Activated naive CD4-positive, alpha-beta T cell (primary cell): ENCODE measurements around the gene CISD3.

Source experiments
- DNase-seq, 4 experiments: peaks; one replicate each; lab custom pipeline; 2025; lab: John Stamatoyannopoulos, UW

Gene CISD3

DNA sequence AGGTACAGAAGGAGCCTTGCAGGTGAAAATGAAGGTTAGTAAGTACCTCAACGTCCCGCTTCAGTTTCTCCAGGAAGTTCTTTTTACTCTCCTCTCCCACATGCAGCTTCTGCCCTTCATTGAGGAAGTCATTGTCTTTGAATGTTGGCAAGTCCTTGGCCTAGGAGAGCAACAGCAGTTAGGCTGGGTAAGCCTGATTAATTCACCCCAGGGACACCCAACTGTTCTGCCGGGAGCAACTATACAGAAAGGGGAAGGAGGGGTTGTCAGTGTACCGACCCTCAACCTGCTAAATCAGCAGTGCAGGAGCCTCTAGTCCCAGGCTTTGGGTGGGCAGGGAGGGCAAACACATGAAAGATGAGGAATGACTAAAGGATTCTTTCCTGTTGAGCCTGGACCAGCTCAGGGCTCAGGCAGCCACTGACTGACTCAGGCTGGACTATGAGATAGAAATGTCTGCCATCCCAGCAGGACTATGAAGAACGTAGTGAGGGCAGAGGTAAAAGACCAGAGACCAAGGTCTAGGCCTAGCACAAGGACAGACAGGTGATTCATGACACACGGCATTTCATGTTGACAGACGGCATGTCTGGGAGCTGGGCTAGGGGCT lies 47.6 kb downstream of the CISD3 start:
- no peak for DNase-seq

- DNase-seq = no peak
These were observed 50.0 kb downstream of the CISD3 start for GRCh38 chr17:38779965-38780752.

DNA sequence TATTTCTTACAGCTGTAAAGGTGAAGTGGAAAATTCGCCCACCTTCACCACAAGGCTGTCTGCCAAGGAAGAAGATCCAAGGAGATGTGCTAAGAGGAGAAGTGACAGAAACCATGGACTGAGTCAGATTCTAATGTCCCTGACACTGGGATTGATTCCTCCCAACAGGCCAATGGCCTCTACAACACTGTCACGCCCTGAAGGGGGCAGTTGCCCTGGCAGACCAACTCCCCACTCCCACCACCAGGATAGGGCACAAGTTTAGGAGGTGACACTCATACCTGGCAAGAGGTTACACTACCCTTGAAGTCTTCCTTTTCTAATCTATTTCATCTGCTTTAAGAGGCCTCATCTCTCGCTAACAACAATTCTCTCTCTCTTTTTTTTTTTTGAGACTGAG lies 53.1 kb downstream of the CISD3 start:
- DNase-seq = no peak
